Stimulated activated CD4-positive, alpha-beta T cell treated with anti-CD3 and anti-CD28 coated beads, Interleukin-4, amount 100 ng/mL, for 1 hour (primary cell): ENCODE measurements around the gene RBM17.
"Not testable (repeated sequence)": the region's sequence is repeated elsewhere in the genome, so short reads cannot be mapped to it uniquely, and the experiment has no call there.

Experiments used
- DNase-seq: peaks from one replicate; pipeline ENCODE4 v3.0.0-alpha.2; 2020

Gene RBM17

DNA sequence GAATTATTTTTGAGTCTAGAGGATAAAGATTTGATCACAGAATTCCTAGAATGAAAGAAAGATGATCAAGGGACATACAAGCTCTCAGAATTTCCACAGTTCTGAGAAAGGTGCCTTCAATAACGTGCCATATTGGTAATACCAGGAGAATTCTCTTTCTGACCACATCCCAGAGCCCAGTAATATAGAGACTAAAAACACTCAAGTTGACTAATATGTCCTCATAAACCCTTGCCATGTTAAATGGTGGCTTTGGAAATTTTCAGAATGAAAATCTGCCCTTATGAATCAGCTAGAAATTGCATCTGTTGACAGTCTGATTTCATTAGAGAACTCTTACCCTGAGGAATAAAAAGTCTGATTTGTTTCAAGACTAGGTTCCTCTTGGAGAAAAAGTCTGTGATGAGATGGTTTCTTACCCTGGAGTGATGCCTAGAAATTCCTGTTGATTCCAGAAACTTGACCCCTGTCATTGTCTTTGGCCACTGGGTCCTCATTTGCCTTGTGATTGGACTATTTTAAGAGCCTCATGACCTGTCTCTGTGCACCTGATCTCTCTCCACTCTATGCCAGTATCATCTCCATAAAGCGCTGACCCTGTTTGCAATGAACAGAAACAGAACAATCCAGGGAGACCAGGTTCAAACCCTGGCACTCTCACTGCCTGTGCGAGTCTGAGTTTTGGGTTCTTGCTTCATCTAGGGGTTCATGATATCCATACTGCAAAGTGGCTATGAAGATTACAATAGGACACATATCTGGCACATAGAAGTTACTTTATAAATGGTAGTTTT lies 30.0 kb upstream of the RBM17 start:
- no peak for DNase-seq

- DNase-seq, result no peak
These were observed 29.3 kb upstream of the RBM17 start for GRCh38 chr10:6059506-6059905.

- no peak for DNase-seq
These were observed 27.8 kb upstream of the RBM17 start for GRCh38 chr10:6061056-6061455.

- peak; percentile 71 for DNase-seq
These were observed 26.6 kb upstream of the RBM17 start, which contains the start of gene IL2RA for GRCh38 chr10:6062101-6062771. TSS of gene IL2RA (minus strand) at chr10:6062367. CDS start at chr10:6062151, 216 bp downstream.

DNA sequence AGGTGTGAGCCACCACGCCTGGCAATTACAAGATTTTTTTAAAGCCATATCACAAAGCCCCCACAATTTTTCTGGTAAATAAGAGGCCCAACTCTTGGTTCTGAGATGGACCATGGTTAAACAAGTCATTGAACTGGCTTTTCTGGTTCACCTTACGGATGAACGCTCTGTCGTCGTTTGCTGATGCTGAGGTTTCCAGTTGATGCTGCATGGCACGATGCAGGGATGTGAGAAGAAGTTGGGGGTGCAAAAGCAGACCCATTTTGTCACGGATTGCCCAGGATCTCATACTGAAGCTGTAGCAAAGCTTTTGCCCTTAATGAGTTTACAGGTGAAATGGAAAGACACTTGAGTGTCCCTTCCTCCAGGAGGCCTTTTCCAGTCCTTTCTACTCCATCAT lies 24.7 kb upstream of the RBM17 start:
- no peak for DNase-seq

- DNase-seq, result not testable (repeated sequence)
These were observed 24.1 kb upstream of the RBM17 start for GRCh38 chr10:6064726-6065125.

DNA sequence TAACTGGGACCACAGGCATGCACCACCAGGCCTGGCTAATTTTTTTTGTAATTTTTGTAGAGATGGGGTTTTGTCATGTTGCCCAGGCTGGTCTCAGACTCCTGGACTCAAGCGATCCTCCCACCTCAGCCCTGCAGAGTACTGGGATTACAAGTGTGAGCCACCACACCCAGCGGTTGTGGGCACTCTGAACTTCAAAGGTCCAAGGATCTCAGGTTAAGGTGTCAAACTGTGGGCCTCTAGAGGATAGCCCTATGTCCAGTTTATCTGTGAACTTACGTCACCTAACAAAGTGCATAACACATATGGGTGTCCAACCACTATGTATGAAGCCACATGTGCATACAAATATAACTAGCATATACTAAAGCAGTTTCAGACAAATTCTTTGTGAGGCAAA lies 23.4 kb upstream of the RBM17 start:
- no peak for DNase-seq

- no peak for DNase-seq
These were observed 23.0 kb upstream of the RBM17 start for GRCh38 chr10:6065835-6066234.

GRCh38 chr10:6067457-6067856 lies 21.4 kb upstream of the RBM17 start:
- no peak for DNase-seq

- DNase-seq, result no peak
These were observed 20.8 kb upstream of the RBM17 start for GRCh38 chr10:6068006-6068405.

GRCh38 chr10:6068422-6068821 lies 20.4 kb upstream of the RBM17 start:
- no peak for DNase-seq

DNA sequence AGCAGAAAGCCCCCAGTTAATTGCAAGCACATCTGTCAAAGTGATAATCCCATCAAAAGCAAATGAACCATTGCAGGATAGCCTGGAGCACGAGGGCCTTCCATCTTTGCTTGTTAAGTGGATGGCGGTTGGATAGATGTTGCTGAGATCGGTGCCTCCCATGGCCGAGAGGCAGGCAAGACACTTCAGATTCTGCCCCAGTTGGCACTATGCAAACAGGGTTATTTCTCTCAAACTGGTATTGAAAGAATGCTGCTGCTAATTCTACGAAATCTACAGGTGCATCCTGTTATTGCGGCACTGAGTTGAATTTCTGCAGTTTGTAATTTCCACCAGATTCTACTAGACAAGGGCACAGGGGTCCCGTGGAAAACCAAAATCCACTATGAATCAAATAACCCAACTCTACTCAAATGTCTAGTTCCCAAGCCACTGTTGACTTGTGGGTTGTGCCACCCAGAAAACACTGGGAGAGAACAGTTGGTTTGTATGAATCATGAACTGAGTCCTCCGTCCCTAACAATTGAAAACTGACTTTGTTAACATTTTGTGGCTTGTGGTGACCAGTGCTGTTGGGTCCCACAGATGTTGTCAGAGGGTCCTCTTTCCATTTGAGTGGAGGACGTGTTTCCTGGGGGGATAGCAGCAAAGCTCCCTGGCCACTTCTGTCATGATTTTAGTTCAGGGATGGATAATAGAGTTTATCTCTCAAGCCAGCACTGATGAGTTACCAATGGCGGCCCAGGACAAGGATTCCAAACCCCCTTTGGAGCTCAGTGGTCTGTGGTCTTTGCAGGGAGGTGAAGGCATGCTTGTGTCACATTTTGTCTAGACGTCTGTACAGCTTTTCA lies 19.5 kb upstream of the RBM17 start:
- DNase-seq, result no peak

GRCh38 chr10:6070660-6071059 lies 18.2 kb upstream of the RBM17 start:
- DNase-seq, result peak; percentile 66

GRCh38 chr10:6071181-6072175 lies 17.4 kb upstream of the RBM17 start:
- no peak for DNase-seq

DNA sequence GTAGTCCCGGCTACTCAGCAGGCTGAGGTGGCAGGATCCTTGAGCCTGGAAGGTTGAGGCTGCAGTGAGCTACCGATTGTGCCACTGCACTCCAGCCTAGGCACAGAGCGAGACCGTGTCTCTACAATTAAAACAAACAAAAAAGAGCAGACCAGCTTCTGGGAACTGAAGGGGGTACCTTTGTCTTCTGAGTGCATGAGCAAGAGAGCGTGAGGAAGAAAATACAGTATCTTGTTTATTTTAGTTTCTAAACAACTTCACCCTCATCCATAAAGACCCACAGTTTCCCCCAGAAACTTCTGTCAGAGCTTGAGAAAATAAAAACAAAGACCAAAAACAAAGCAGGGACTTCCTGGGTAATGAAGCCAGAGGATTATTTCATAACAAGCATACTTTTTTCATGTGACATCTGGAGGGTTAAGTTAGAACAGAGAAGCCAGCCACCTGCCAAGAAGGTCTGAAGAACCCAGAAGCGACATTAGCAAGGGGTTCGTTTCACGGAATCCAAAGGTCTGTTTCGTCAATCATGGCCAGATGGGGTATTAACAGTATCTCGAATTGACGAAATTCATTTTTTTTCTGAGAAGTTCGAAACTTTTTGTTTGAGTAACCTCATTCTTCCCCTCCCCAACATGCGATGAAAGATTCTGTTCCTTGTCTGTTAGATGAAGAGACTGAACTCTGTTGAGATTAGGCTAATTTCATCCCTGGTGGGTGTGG lies 16.5 kb upstream of the RBM17 start:
- no peak for DNase-seq

DNA sequence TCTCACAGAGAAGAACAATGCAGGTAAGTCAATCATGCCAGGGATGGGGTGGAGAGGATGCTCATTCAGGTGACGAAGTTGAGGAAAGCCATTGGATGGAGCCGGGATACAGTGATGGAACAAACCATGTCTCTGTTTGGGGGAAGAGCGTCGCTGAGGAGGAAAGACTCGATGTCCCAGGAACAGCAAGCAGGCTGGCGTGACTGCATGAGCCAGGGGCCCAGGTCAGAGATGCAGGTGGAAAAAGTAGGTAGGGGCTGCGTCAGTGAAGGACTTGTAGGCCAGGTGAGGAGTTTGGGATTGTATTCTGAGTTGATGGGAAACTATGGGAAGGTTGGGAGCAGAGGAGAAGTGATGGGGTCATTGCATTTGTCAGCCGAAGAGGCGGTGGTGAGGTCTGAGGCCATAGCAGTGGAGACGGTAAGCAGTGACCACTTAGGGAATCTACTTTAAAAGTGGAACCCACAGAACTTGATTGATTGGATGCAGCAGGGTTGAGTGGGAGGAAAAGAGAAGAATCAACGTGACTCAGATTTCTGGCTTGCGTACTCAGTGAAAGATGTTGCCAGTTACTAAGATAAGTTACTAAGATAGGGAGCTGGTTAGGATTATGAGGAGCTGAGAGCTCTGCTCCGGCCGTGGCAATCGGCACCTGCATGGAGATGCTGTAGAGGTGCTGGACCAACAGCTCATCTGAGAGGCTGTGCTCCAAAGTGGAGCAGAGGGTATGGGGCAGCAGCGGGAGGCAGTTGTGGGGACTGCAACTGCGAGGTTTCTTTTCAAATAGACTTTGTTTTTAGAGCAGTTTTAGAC lies 14.1 kb upstream of the RBM17 start:
- no peak for DNase-seq

- no peak for DNase-seq
These were observed 11.7 kb upstream of the RBM17 start for GRCh38 chr10:6077071-6077675.

GRCh38 chr10:6079044-6079443 lies 9.8 kb upstream of the RBM17 start:
- no peak for DNase-seq

- no peak for DNase-seq
These were observed 8.3 kb upstream of the RBM17 start for GRCh38 chr10:6080417-6080973.
